Duodenal mucosa (tissue), 2 donors: ENCODE data around the gene EXOC1.

Experiments used
- H3K27ac ChIP-seq: one replicate; pipeline ENCODE4 v1.7.0; 2013; ENCODE audit warnings: low read depth, low read length
- H3K27me3 ChIP-seq, 2 donors: one replicate each; pipeline ENCODE4 v1.7.0; 2013; ENCODE audit warnings: low read length in 2 of 2, control low read depth in 1 of 2; ENCODE audit not compliant: insufficient read depth in 2 of 2, control insufficient read depth in 1 of 2
- H3K36me3 ChIP-seq, 2 donors: one replicate each; pipeline ENCODE4 v1.7.0; 2013; ENCODE audit warnings: low read length in 2 of 2, control low read depth in 1 of 2; ENCODE audit not compliant: insufficient read depth in 2 of 2, control insufficient read depth in 1 of 2
- H3K4me1 ChIP-seq, 2 donors: one replicate each; pipeline ENCODE4 v1.7.0; 2013; ENCODE audit warnings: low read length in 2 of 2, control low read depth in 1 of 2; ENCODE audit not compliant: insufficient read depth in 2 of 2, control insufficient read depth in 1 of 2
- H3K4me3 ChIP-seq, 2 donors: one replicate each; pipeline ENCODE4 v1.7.0; 2013; ENCODE audit warnings: low read length in 2 of 2, low read depth in 1 of 2
- H3K9ac ChIP-seq, 2 donors: one replicate each; pipeline ENCODE4 v1.7.0; 2013; ENCODE audit warnings: low read length in 2 of 2, low read depth in 1 of 2
- H3K9me3 ChIP-seq, 2 donors: one replicate each; pipeline ENCODE4 v1.7.0; 2013; ENCODE audit warnings: low read length in 2 of 2, control low read depth in 1 of 2; ENCODE audit not compliant: control insufficient read depth in 1 of 2

EXOC1 gene

DNA sequence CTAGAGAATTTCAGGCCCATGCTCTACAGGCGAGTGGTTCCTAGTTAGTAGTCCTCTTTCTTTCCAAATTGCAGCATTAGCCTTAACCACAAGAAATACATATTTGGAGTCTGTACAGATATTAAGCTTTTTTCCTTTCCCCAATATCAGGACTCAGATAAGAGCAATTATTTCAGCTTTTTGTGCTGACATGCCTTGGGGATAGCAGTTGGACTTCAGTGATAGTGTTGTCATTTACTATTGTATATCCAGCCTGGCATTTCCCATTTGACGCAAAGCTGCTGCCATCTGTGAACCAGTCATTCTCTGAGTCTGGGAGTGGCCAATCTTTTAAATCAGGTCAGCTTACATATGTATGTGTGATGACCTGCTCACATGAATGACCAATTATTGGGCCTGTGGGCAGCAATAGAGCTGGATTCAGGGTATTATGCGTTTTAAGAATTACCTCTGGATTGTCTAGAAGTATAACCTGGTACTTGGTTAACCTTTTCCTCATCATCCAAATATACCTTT, 88.5 kb downstream of the EXOC1 start:
- no peak overlapping the region for H3K27ac ChIP-seq
- no peaks in the 10 kb centered on the region for H3K36me3 ChIP-seq
- peaks cover 0 to 10% of the 10 kb centered on the region in 2 donors for H3K4me1 ChIP-seq
- no peak overlapping the region for H3K9ac ChIP-seq
- H3K27me3 ChIP-seq = no peaks in the 10 kb centered on the region
- H3K9me3 ChIP-seq = peaks cover 3 to 12% of the 10 kb centered on the region in 2 donors
- H3K4me3 ChIP-seq = no peak overlapping the region

DNA sequence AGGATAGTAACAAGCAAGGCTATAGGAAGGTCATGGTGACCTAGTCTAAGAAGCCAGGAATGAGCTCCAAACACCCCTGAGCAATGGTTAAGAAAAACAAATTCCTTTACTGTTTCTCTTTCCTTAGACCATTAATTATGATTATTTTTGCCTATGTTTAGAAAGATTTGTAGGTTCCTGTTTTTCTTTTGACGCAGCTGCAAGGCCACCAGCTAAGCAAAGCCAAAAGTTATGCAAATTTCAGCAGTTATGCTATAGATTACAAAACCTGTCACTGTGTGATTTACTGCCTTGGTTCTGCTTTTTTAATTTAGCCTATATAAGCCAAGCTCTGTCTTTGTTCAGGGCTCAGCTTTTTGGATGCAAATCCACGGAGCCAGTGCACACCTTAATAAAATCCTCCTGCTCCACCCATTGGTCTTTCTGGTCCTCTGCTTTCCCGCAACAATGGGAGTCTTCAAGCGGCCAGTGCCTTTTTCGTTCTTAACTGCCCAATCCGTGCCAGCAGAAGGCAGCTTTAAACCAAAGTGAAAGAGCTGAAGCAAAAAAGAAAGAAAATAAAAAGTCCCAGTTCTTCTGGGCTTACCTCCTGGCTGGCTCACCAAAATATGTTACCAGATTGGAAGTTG, 93.9 kb downstream of the EXOC1 start:
- no peaks in the 10 kb centered on the region for H3K9me3 ChIP-seq
- peak overlapping the region; percentile 53 for H3K27ac ChIP-seq
- H3K9ac ChIP-seq = peak overlapping the region in 1 of 2 donors; percentile 23
- H3K4me3 ChIP-seq = peak overlapping the region; percentile 77 to 86
- H3K36me3 ChIP-seq = no peaks in the 10 kb centered on the region
- H3K27me3 ChIP-seq = no peaks in the 10 kb centered on the region
- H3K4me1 ChIP-seq = peaks cover 24 to 26% of the 10 kb centered on the region in 2 donors

DNA sequence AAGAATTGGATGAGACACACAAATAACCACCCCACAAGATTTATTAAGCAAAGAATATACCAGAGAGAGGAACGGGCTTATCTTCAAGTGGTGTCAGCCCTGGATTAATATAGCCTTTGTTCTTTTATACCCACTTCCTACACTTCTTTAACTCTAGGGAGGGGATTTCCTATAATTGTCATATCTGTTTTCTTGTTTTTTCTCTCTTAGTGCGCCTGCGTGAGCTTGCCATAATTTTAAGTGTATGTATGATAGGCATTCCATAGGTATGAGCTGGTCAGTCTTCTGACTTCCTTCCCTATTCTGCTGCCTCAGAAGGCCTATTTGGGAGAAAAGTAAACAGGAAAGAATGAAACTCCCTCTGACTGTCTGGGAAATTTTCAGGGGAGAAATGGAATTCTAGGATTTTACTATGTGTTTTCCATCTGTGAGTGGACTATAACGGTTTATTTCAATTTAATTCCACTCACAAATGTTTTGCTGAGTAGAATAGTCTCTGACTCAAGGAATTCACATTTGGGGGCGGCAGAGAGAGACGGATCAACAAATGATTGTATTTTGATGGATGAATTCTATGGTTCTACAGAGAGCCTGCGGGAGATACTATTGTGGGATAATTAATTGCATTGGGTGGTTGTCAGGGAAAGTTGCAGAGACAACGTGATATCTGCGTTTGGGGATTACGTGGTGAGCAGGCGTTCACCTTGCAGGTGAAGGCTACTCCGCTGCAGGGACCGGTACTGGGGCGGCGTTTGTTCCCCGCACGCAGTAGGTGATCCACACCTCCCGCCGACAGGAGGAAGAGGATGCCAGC, 94.7 kb downstream of the EXOC1 start:
- Histone ChIP-seq H3K27ac (peak overlapping the region; percentile 94), H3K27me3 (no peaks in the 10 kb centered on the region), H3K9me3 (no peaks in the 10 kb centered on the region), H3K36me3 (peaks cover 0 to 3% of the 10 kb centered on the region in 2 donors), H3K4me1 (peaks cover 24 to 26% of the 10 kb centered on the region in 2 donors), H3K4me3 (peak overlapping the region; percentile 77 to 86), H3K9ac (peak overlapping the region; percentile 59 to 63)

DNA sequence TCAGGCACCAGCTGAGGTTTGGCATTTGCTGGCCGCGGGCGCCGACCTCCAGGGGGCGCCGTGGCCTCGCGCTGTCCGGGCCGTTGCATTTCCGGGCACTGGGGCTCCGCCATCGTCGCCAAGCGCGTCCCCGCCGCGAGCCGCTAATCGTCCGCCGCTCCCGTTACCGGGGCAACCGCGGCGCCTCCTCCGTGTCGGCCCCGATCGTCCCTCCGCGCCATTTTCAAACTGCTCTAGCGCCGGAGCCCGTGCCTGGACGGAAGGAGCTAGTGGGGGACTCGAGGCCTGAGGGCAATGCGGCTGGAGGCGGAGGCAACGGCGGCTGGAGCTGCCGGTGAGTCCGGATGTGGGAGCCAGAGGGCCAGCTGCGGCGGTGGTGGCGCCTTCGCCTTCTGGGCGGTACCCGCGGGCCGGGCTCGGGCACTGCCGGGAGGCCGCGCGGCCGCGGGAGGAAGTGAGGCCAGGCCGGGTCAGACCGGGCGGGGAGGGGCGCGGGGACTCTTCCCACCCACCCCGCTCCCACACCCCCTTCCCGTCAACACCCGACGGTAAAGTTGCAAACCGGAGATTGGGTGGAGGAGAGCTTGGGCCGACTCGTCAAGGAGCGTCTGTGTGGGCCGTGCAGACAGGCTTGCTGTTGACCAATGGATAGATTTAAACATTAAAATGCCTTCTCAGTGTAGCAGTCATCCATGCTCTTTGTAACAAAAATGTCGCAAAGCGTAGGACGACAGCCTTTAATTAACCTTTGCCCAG, 95.5 kb downstream of the EXOC1 start, which contains the start of gene CEP135:
Gene CEP135, plus strand, starts transcription at position 220 of the 756 bp plus-strand sequence. CDS start 3,186 bp downstream, outside the sequence.
- no peaks in the 10 kb centered on the region for H3K9me3 ChIP-seq
- H3K4me1 ChIP-seq = peaks cover 24 to 26% of the 10 kb centered on the region in 2 donors
- H3K27me3 ChIP-seq = no peaks in the 10 kb centered on the region
- H3K36me3 ChIP-seq = peaks cover 0 to 3% of the 10 kb centered on the region in 2 donors
- H3K9ac ChIP-seq = peak within 1 kb of the TSS; percentile 59 to 63
- H3K4me3 ChIP-seq = peak within 1 kb of the TSS; percentile 77 to 86
- peak within 1 kb of the TSS; percentile 94 for H3K27ac ChIP-seq

DNA sequence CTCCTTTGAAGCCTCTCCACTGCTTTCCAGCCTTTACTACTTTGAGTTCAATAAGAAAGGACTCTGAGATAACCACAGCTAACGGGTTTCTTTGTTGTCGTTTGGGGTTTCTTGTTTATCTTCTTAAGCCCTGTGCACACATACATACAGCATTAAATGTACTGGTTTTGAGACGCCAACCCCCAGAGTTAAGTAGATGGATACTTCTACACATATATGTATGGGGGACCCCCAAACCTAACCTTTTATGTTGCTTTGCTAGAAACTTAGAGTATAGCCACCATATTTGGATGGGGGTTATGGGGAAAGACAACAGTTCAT, 96.0 kb downstream of the EXOC1 start:
- Histone ChIP-seq H3K27me3 (no peaks in the 10 kb centered on the region), H3K9ac (peak overlapping the region; percentile 59 to 63), H3K9me3 (no peaks in the 10 kb centered on the region)

DNA sequence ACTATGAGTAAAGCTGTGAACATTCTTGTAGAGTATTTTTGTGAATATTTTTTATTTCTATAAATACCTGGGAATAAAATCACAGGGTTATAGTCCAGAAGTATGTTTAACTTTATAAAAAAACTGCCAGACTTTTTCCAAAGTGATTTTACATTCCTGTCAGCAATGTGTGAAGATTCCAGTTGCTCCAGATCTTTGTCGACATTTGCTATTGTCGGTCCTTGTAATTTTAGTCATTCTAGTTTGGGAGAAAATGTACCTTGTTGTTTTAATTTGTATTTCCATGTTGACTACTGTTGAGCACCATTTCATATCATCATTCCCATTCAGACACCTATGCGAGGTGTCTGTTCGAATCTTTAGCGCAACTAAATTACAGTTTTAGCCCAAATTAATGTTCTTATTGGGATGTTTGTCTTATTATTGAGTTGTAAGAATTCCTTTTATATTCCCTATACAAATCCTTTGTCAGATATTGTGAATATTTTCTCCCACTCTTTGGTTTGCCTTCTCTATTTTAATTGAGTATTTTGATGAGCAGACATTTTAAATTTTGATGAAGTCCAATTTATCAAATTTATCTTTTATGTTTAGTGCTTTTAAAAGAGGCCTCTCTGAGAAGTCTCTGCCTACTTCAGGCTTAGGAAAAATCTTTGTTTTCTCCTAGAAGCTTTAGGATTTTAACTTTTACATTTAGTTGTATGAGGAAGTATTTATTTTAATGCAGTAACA, 97.9 kb downstream of the EXOC1 start:
- Histone ChIP-seq H3K27ac (no peak overlapping the region), H3K36me3 (peaks cover 0 to 12% of the 10 kb centered on the region in 2 donors), H3K4me3 (no peak overlapping the region)

More for the DNA sequence above, 96.0 kb downstream of the EXOC1 start:
- H3K4me1 ChIP-seq = peaks cover 24 to 26% of the 10 kb centered on the region in 2 donors
- H3K4me3 ChIP-seq = peak overlapping the region; percentile 77 to 86
- H3K27ac ChIP-seq = peak overlapping the region; percentile 94
- H3K36me3 ChIP-seq = peaks cover 0 to 3% of the 10 kb centered on the region in 2 donors

More for the DNA sequence above, 97.9 kb downstream of the EXOC1 start:
- Histone ChIP-seq H3K4me1 (peaks cover 24 to 26% of the 10 kb centered on the region in 2 donors), H3K9ac (no peak overlapping the region), H3K27me3 (no peaks in the 10 kb centered on the region), H3K9me3 (no peaks in the 10 kb centered on the region)
